Muscle layer of colon (tissue), 2 donors: ENCODE measurements around the gene SPACA6.
A peak's percentile ranks its signal among the peaks of the same experiment; 100 is the strongest.
"Not testable (repeated sequence)": the region's sequence is repeated elsewhere in the genome, so short reads cannot be mapped to it uniquely, and the experiment has no call there.

Experiments used
- H3K27ac ChIP-seq: one replicate; pipeline ENCODE4 v1.7.0; 2013; ENCODE audit warnings: low read depth, mild to moderate bottlenecking, low read length, moderate library complexity
- H3K27me3 ChIP-seq, 2 donors: one replicate each; pipeline ENCODE4 v1.7.0; 2013; ENCODE audit warnings: low read length in 2 of 2, mild to moderate bottlenecking in 2 of 2; ENCODE audit not compliant: insufficient read depth in 2 of 2, control insufficient read depth in 1 of 2
- H3K36me3 ChIP-seq: one replicate; pipeline ENCODE4 v1.7.0; 2013; ENCODE audit warnings: mild to moderate bottlenecking, low read length; ENCODE audit not compliant: insufficient read depth
- H3K4me1 ChIP-seq: one replicate; pipeline ENCODE4 v1.7.0; 2013; ENCODE audit warnings: mild to moderate bottlenecking, low read length; ENCODE audit not compliant: insufficient read depth
- H3K4me3 ChIP-seq, 2 donors: one replicate each; pipeline ENCODE4 v1.7.0; 2013; ENCODE audit warnings: low read length in 2 of 2, low read depth in 1 of 2, mild to moderate bottlenecking in 1 of 2, moderate library complexity in 1 of 2
- H3K9ac ChIP-seq: one replicate; pipeline ENCODE4 v1.7.0; 2013; ENCODE audit warnings: low read length
- H3K9me3 ChIP-seq: one replicate; pipeline ENCODE4 v1.7.0; 2013; ENCODE audit warnings: mild to moderate bottlenecking, low read length
- donor health status: abdominal sarcoma.
- donor health status: Adenocarcinoma of cecum.

SPACA6 gene

DNA sequence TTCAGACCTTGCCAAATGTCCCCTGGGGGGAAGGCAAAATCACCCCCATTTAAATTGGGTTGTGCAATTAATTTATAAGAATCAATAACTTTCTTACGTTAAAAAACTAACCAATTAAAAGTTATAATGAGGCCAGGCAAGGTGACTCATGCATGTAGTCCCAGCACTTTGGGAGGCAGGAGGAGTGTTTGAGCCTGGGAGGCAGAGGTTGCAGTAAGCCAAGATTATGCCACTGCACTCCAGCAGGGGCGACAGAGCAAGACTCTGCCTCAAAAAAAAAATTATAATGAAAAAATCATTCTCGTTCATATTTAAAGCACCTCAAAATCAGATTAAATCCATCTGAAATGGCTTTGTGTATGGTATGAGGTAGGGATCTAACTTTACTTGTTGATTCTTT lies 28.1 kb upstream of the SPACA6 start:
- H3K9ac ChIP-seq = no peak overlapping the region
- H3K9me3 ChIP-seq = no peaks in the 10 kb centered on the region
- H3K27ac ChIP-seq = no peak overlapping the region
- H3K4me1 ChIP-seq = no peaks in the 10 kb centered on the region
- no peaks in the 10 kb centered on the region for H3K36me3 ChIP-seq
- H3K27me3 ChIP-seq = peaks cover 0 to 15% of the 10 kb centered on the region in 2 donors
- H3K4me3 ChIP-seq = no peak overlapping the region

DNA sequence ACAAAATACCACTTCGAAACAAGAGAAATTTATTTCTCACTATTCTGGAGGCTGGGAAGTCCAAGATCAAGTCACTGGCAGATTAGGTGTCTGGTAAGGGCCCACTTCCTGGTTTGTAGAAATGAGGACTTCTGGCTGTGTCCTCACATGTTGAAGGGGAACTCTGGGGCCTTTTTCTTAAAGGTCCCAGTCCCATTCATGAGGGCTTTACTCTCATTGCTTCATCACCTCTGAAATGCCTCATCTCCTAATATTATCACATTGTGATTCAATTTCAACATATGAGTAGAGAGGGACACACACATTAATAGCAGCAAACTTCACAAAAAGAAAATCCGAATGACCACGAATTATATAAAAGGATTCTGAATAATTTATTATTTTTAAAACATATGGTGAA lies 24.9 kb upstream of the SPACA6 start:
- no peaks in the 10 kb centered on the region for H3K9me3 ChIP-seq
- no peak overlapping the region for H3K4me3 ChIP-seq
- H3K27me3 ChIP-seq = peaks cover 0 to 11% of the 10 kb centered on the region in 2 donors
- no peak overlapping the region for H3K27ac ChIP-seq
- no peak overlapping the region for H3K9ac ChIP-seq
- no peaks in the 10 kb centered on the region for H3K4me1 ChIP-seq
- no peaks in the 10 kb centered on the region for H3K36me3 ChIP-seq

DNA sequence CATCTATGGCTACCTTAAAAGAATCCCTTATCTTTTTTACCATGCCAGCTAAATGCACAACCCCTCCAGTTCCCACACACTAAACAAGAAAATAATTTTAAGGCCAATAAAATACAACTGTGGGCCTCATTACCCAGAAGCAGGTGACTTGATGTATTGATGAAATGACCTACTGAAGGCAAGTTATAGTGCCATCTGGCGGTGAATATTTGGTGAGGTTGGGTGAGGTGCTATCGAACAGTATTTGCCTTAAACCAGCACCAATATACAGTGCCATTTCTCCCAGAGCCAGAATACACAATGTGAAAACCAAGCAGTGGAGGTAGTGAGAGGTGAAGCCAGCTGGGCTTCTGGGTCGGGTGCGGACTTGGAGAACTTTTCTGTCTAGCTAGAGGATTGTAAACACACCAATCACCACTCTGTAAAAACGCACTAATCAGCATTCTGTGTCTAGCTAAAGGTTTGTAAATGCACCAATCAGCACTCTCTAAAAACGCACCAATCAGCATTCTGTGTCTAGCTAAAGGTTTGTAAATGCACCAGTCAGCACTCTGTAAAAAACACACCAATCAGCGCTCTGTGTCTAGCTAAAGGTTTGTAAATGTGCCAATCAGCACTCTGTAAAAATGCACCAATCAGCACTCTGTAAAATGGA lies 17.1 kb upstream of the SPACA6 start:
- H3K4me1 ChIP-seq, H3K36me3 ChIP-seq, H3K9me3 ChIP-seq, H3K9ac ChIP-seq, H3K27me3 ChIP-seq, H3K4me3 ChIP-seq, H3K27ac ChIP-seq: not testable (repeated sequence)

DNA sequence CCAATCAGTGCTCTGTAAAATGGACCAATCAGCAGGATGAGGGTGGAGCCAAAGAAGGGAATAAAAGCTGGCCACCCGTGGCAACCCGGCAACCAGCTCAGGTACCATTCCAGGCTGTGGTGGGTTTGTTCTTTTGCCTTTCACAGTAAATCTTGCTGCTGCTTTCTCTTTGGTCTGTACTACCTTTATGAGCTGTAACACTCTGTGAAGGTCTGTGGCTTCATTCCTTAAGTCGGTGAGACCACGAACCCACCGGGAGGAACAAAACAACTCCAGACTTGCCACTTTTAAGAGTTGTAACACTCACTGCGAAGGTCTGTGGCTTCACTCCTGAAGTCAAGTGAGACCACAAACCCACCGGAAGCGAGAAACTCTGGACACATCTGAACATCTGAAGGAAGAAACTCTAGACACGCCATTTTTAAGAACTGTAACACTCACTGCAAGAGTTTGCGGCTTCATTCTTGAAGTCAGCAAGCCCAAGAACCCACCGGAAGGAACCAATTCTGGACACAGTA lies 16.5 kb upstream of the SPACA6 start:
- no peak overlapping the region for H3K9ac ChIP-seq
- peaks cover 0 to 6% of the 10 kb centered on the region in 2 donors for H3K27me3 ChIP-seq
- no peaks in the 10 kb centered on the region for H3K4me1 ChIP-seq
- no peaks in the 10 kb centered on the region for H3K9me3 ChIP-seq
- no peak overlapping the region for H3K27ac ChIP-seq
- no peak overlapping the region for H3K4me3 ChIP-seq
- no peaks in the 10 kb centered on the region for H3K36me3 ChIP-seq

DNA sequence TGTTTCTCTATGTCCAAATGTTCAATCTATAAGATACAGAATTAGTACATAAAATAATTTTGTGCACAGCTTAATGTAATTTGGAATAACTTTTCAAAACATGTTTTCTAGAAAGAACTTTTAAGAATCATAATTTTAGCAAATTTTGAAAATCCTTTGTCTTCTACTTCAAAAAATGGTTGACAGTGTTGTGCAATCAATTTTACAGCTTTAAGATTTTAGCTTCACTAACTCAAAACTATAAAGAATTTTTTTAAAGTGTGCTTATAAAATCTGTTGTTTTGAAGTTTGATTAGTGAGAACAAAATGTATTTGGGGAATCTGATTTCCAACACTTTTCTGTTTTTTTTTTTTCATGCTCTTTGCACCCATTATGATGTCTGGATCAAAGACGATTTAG lies 12.7 kb upstream of the SPACA6 start:
- H3K9ac ChIP-seq = no peak overlapping the region
- no peak overlapping the region for H3K27ac ChIP-seq
- no peaks in the 10 kb centered on the region for H3K9me3 ChIP-seq
- peaks cover 0 to 6% of the 10 kb centered on the region in 2 donors for H3K27me3 ChIP-seq
- H3K4me1 ChIP-seq = no peaks in the 10 kb centered on the region
- H3K36me3 ChIP-seq = no peaks in the 10 kb centered on the region
- H3K4me3 ChIP-seq = no peak overlapping the region

DNA sequence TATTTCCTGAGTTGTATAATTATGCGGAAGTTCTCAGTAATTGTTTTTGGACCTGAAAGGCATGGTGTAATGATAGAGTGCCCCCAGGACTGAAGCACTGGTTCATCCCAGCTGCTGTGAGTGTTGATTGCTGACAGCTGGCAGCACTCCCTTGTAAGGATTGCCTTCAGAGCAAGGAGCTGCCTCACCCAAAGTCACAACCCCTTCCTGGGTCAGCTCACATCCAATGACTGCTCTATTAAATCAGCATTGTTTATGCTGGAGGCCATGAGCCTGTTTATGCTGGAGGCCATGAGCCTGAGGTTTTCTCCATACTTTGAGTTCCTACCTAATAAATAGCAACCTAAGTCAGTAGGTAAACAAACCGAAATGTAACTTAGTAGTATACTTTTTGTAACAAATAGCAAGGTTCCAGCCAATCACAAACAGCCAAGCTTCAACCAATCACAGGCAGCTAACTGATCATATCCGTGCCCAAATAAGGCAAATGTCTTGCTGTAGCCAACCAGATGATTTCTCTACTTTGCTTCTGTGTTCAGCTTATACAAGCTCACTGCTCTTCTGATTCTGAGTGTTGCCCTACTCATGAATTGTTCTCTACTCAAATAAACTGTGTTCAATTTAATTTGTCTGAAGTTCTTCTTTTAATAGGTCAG lies 11.7 kb upstream of the SPACA6 start:
- Histone ChIP-seq H3K9ac (no peak overlapping the region), H3K27me3 (peaks cover 0 to 6% of the 10 kb centered on the region in 2 donors), H3K36me3 (no peaks in the 10 kb centered on the region), H3K27ac (no peak overlapping the region), H3K4me3 (no peak overlapping the region), H3K4me1 (no peaks in the 10 kb centered on the region), H3K9me3 (no peaks in the 10 kb centered on the region)

DNA sequence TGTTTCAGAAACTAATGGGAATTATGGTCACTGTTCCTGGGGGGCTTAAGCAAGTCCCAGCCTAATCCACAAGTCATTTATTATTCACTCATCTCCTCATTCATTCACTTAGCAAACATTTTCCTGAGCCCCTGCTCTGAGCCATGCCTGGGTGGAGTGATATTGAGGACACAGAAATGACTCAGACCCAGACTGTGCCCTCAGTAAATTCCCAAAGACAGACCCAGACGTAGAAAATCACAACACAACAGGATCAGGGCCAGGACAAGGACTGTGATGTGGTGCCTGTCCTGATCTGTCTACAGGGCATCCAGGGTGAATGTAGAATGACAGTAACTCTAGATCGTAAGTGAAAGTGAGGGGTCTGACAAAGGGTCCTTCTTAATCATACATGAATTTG lies 7.0 kb upstream of the SPACA6 start:
- Histone ChIP-seq H3K4me3 (no peak overlapping the region), H3K27me3 (no peaks in the 10 kb centered on the region), H3K9ac (no peak overlapping the region), H3K27ac (no peak overlapping the region), H3K9me3 (no peaks in the 10 kb centered on the region), H3K36me3 (no peaks in the 10 kb centered on the region), H3K4me1 (peaks cover 16% of the 10 kb centered on the region)

DNA sequence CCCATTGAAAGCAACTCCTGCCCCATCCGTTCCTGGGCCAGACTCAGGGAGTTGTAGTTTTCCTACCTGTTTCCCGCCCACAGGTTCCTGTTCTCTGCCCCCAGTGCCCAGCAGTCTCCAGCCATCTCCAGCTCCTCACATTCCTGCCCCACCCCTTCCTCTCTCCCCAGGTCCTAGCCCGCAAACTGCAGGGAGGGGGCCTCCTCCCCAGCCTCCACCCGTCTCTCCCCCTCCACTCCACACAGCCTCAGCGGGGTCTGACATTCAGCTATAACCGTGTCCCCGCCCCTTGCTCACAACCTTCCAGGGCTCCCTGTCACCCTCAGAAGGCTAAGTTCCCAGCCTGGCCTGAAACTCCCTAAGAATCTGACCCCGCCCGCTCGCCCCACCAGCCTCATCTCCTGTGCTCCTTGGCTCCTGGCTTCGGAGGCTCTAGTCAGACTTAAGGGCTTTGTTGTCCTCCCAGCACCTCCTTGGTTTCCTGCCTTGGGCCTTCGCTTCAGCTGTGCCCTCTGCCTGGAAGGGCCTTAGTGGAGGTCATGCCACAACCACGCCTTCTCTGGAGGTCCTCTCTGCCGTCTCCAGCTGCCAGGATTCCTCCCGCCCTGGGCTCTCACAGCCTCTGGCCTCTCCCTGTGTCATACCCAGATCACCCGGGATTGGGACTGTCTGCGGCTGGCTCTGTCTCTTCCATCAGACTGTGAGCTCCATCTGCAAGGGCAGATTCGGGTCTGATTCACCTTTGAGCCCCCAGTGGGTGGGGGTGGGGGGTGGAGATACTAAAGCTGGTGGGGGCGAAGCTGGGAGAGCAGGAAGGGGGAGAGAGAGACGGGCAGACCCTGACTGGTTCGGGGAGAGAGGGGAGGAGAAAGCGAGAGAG lies 5.1 kb upstream of the SPACA6 start:
- peak overlapping the region; percentile 84 for H3K27ac ChIP-seq
- peaks cover 30% of the 10 kb centered on the region for H3K4me1 ChIP-seq
- no peaks in the 10 kb centered on the region for H3K27me3 ChIP-seq
- H3K9me3 ChIP-seq = no peaks in the 10 kb centered on the region
- peak overlapping the region; percentile 82 for H3K9ac ChIP-seq
- peaks cover 4% of the 10 kb centered on the region for H3K36me3 ChIP-seq
- H3K4me3 ChIP-seq = peak overlapping the region; percentile 36 to 74

DNA sequence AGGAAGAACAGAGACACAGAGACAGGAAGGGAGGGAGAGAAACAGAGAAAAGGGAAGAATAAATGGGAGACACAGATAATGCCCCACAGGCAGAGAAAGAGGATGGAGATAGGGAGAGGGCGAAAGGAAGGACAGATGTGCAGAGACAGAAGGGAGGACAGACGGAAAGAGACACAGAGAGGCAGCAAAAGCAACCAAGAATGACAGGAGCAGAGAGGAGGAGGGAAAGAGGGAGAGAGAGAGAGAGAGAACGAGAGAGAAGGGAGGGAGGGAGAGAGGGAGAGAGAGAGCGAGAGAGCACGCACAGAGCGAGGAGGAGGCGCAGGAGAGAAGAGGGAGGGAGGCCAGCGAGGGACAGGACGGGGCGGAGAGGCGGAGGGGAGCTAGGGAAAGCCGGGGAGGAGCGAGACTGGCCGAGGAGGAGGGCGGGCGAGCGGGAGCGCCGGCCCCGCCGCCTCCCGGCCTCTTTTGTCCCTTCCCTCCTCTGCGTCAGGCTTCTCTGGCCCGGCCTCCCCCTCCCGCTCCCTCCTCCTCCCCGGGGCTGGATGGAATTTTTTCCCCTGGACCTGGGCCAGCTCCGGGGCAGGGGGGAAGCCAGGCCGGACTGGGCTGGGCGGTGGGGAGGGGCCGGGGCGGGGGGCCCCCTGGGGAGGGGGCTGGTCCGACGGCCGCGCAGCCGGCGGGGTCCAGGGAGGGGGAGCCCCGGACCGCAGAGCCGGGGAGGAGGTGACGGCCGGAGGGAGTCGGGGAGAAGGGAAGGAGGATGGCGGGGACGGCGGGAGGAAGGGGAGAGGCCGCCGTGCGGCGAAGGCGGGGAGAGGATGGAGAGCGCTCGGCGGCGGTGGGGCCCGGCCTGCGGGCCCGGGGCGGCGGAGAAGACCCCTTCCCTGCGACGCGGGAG lies 4.2 kb upstream of the SPACA6 start:
- H3K4me1 ChIP-seq = peaks cover 39% of the 10 kb centered on the region
- H3K9ac ChIP-seq = peak overlapping the region; percentile 82
- H3K27ac ChIP-seq = peak overlapping the region; percentile 95
- peak overlapping the region; percentile 70 to 95 for H3K4me3 ChIP-seq
- H3K9me3 ChIP-seq = no peaks in the 10 kb centered on the region
- H3K36me3 ChIP-seq = peaks cover 12% of the 10 kb centered on the region
- no peaks in the 10 kb centered on the region for H3K27me3 ChIP-seq

DNA sequence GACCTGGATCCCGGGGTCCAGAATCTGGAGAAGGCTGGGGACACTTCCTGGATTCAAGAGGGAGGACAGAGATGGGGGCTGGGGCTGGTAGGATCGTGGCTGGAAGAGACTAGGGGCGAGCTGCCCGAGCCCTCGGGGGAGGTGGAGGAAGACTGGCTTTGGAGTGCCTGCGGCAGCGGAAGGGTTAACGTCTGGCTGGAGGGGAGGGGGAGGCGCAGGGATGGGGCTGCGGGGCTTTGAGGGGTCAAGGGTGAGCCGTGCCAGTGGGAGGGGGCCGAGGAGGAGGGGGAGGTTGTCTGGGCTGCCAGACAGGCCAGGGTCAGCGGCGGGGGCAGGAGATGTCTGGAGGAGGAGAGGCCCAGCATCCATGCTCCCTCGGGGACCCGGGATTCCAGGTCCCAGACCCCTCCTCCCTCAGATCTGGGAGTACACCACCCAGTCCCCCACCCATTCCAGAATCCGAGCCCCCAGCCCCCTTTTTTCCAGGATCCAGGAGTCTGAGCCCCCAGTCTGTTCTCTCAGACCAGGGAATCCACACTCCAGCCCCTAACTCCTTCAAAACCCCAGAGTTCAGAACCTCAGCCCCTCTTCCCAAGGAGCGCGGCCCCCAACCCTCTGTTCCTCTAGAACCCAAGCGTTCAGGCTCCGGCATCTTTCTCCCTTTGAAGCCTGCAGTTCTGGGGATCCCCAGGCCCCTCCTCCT lies 3.2 kb upstream of the SPACA6 start:
- H3K36me3 ChIP-seq = peaks cover 22% of the 10 kb centered on the region
- peak overlapping the region; percentile 95 for H3K27ac ChIP-seq
- H3K9me3 ChIP-seq = no peaks in the 10 kb centered on the region
- peak overlapping the region; percentile 83 for H3K9ac ChIP-seq
- H3K27me3 ChIP-seq = no peaks in the 10 kb centered on the region
- H3K4me3 ChIP-seq = peak overlapping the region; percentile 70 to 95
- peaks cover 43% of the 10 kb centered on the region for H3K4me1 ChIP-seq
